NCI-H2029 (cell line): ENCODE data around the gene FBXW8.
A peak's percentile ranks its signal among the peaks of the same experiment; 100 is the strongest.

ENCODE experiments used
- DNase-seq: peaks from one replicate; lab custom pipeline; 2025; lab: John Stamatoyannopoulos, UW

Gene FBXW8

DNA sequence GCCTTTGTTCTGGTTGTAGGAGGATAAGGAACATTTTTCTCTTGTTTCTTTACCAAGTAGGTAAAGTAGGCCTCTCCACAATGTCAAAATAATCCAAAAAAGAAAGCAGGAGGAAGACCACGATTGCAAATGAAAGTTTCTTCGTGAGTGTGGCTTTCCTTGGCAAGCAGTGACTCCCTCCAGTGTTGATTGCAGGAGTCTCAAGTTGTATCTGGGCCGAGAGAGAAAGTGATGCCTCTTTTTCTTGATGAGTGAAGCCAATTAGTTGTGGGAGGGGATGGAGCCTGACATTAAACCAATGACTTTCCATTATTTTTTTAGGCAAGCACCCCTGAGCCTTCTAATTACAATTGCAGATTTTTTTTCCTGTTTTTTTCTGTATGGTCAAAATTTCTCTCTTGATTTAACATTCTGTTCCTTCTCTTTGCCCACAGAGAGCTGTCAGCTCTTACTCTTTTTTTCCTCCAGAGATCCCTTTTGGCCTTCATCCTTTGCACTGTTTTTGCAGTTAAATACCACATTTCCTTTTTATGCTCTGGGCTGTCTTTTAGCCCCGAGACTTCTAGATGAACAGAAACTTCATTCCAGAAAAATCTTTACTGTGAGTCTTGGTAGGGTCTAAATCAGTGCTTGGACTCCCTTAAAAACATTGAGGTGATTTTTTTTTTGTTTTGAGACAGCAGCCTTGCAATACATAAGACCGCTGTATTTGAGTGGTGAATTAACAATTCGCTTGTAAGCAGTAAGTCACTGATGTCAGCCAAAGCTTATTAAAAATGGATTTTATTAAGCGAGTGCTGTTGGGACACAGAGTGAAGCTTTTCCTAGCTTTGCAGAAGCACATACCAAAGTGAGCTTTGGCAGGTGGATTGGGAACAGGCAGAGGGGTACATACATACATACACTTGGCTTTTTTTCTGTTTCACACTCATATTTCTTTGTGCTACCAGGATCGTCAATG lies 15.8 kb downstream of the FBXW8 start:
- DNase-seq = no peak

DNA sequence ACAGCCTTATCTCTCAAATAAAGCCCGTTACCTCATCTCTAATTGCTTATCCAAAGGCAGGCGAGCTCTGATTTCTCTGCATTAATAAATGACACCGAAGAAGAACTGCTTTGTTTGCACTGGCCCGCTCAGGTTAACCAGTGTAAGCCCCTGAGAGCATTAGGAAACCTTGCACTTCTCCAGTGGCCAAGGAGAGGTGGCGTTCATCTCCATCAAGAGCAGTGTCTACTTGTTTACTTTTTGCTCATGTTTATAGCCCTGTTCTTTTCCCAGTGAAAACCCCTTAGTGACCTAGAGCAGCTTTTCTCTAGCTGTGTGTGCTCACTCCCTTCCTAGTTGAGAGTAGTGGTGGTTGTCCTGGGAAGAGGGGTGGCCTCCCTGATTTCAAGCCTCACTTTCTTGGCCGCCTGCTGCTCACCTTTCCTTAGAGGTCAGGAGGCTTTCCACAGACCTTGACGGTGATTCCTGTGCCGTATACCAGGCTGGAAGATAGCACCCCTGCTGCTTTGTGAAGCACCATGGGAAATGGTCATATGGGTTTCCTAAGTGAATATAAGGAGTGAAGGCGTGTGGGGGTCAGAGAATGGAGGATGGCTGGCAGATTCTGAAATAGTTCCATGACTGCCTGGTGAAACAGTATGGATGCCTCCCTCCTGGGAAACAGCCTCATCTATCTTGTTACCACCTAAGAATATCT lies 16.6 kb downstream of the FBXW8 start:
- peak; percentile 14 for DNase-seq

- no peak for DNase-seq
Observed at GRCh38 chr12:116928504-116928903, 17.8 kb downstream of the FBXW8 start.

- DNase-seq = no peak
Observed at GRCh38 chr12:116929885-116930284, 19.1 kb downstream of the FBXW8 start.

DNA sequence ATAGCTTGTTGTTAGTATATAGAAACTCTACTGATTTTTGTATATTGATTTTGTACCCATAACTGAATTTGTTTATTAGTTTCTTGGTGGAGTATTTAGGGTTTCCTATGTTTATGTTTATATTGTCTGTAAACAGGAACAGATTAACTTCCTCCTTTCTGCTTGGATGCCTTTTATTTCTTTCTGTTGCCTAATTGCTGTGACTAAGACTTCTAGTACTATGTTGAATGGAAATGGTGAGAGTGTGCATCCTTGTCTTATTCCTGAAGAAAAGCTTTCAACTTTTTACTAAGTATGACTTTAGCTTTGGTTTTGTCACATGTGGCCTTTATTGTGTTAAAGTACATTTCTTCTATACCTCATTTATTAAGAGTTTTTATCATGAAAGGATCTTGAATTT lies 20.9 kb downstream of the FBXW8 start:
- DNase-seq = no peak

DNA sequence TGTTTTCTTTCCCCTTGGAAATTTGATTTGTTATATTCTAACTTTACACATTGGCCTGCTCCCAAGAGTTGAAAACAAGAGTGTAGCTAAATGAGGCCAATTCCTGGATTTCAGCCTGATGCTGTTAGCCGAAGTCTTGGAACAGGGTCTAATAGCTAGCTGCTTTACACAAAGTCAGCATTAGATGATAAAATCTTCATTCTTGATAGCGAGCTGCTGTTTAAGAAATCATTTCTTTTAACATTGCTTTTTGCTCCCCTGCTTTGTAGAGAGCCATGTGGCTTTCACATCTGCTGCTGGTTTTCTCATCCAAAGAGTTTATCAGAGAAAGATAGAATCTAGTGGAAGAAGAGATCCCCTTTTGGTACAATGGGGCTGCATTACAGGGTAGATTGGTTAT lies 22.3 kb downstream of the FBXW8 start:
- no peak for DNase-seq

DNA sequence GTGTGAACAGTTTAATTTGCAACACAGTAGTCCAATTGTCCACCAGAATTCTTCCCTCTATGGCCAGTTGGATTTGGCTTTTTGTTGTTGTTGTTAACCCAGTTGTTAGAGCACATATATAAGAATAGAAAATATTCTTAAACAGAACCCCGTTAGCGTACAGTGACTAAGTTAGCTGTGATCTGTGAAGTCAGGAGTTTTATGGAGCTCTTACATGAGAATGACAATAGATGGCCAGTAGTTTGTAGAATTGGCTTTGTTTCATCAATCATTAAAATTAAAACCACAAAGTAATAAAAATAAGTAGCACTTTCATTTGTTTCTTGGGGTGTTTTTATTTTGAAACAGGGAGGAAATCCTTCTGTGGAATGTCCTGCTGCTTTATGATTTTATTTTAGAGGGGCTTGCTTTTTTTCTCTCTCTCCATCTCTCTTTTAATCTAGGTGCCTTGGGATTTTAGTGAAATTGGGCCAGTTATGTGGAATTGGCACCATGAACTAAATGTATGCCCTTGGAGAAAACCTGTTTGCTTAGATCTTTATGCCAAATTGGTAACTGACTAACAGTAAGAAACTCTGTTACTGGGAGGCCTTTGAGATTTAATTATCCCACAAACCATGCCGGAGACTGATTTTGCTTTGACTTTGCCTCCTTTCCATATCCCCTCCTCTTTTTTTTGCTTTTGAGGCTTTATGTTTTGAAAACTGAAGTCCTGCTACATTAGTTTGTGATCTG lies 22.9 kb downstream of the FBXW8 start:
- no peak for DNase-seq

DNA sequence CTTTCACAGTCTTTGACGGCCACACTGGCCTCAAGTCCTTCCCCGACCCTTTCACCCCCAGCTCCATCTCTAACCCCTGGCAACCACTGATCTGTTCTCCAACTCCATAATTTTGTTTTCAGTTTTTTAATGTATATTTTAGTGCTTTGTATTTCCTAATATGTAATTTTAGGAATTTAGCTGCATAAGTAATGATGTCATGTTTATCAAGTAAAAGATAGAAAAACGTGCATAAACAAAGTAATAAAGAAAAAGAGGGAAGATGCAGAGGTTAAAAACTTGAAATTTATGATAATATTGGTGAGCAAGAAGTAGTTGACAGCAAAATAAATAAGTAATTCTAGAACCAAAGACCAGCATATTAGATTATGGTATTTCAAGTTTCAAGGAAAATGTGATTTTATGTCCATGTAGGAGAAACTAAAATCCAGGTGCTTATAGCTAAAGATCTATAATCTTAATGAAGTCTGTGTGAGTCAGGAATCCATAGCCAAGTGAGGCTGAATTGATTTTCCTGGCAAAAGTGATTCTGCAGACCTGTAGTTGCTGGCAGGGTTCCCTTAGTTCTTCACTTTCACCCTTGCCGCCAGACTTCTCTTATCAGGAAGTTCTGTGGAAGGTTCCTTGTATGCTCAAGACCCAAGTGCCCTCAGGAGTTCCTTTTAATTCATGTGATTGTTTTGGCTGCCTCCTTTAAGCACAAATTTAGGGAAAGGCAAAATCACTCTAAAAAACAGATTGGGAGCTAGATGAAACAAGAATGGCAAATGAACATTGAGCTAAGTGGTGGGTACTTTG lies 24.4 kb downstream of the FBXW8 start:
- DNase-seq = no peak

DNA sequence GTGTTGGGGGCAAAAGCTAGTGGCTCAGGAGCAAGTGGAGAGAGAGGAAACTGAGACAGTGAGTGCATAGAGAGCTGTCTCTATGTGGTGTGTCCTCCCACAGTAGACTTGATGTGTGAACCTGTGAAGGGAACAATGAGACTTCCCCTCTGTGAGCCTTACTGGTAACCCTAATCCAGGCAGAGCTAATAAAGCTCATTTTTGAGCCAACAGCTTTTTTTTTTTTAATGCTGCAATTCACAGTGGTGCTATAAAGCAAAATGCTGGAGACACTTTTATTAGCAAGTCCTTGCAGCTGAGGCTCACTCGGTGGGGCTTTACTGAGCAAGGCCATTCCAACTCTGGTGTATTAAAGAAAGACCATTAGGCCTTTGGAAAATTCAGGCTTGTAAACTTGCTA lies 26.9 kb downstream of the FBXW8 start:
- no peak for DNase-seq

GRCh38 chr12:116939734-116940133 lies 29.0 kb downstream of the FBXW8 start:
- no peak for DNase-seq

DNA sequence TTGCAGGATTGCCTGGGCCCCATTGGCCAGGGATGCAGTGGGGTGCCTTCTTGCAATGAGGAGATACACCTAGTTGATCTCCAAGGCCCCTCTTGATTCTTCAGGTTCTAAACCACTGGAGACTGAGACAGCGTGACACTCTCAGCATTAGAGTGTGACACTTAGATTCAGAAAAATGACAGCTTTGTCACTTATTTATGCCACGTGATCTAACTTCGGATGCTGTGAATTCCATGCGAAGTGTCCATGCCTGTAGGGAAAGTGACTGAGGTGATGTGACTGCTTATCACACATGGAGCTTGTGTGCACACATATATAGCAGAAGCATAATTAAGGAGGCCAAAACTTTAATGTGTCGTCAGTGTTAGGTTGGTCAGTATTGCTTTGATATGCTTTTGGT lies 30.4 kb downstream of the FBXW8 start:
- DNase-seq = no peak

GRCh38 chr12:116943419-116944372 lies 32.9 kb downstream of the FBXW8 start:
- DNase-seq = no peak

DNA sequence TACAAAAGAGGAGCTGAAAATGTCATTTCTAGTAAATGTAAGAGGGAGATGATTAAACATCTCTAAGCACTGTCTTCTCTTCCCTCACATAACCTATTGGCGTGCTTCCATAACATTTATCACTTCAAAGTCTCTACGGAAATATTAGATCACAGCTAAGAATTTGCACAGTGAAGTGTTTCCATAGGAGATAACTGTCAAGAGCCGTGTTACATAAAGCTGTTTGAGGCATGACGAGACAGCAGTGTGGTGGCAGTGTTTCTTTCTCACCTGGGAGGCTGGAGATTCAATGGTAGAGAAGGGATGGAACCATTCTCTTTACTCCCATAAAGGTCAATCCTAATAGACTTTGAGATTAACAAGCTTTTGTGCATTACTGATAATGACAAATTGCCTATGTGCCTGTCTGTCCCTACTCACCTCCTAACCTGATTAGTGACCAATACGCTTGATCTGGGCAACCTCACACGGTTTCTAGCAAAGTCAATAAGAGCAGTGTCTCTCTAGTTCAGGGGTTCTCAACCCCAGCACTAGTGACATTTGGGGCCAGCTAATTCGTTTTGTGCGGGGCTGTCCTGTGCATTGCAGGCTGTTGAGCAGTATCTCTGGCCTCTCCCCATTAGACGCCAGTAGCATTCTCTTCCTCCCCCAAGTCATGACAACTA lies 35.3 kb downstream of the FBXW8 start:
- no peak for DNase-seq

- DNase-seq = no peak
Observed at GRCh38 chr12:116948298-116948697, 37.5 kb downstream of the FBXW8 start.

DNA sequence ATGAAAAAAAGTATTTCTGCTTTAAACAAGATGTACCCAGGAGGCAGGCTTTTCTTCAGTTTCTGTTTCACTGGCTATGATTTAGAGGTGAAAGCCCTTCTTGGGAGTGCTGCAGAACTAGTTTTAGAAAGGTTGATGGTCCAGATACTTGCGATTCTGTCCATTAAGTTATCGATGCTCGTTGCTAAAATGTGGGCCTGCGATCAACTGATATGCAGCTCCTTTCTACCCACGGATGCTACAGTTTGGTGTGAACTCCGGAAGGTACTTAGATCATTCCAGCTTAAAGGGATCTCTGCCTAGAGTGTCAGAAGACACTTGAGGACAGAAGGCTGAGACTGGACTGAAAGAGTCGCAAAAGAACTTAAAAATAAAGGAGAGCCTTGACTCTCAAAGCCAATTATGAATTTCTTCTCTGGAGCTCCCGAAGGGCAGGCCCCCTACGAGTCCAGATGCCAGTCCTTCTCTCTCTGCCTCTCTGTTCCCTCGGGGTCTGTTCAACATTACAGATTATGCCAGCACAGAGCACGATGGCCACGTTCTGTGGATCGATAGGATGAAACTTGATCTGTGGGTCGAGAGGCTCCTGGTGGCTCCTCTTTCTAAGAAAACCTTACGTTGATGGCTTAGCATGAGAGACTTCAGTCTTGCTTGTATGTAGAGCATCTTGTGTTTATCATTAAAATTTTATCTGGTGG lies 40.0 kb downstream of the FBXW8 start:
- no peak for DNase-seq

GRCh38 chr12:116954710-116955381 lies 44.1 kb downstream of the FBXW8 start:
- DNase-seq = peak; percentile 43

DNA sequence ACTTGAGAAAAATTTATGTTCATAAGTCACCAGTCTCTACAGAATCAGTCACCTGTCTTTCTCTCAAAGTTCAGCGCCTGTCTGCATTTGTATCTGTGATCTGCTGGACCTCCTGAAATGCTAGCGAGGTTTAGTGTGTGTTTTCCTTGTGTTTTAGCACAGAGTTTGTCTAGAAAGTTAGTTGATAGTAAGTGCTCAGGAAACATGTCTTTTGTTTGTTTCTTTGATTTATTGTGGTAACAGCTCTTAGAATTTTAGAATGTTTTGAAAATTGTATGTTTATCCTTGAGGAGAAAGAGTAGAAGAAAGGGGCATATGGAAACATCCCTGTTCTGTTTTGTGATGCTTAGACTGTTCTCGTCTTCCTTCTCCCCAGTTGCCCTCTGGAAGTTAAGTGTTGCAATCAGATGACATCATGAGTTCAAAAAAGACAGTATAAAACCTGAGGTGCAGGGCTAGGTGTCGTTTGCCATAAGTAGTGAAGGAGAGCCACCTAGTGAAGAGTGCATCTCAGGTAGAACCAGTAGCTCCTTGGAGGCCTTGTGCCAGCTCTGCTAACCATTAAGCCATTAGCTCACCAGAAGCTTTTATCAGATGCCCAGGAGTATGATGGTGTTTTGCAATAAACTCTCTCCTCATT lies 44.8 kb downstream of the FBXW8 start:
- peak; percentile 59 for DNase-seq
